ENCODE data around the gene INS. TPM values are rescaled to one million over a fixed set of nuclear protein-coding genes. Genes with fewer than 3 reads are reported as not detected.

The INS gene
- total and polyA plus RNA-seq, 2 of the 13 experiments (the other 11 are each of a cell fraction or from before 2014, with no cell fraction given) = not detected

DNA sequence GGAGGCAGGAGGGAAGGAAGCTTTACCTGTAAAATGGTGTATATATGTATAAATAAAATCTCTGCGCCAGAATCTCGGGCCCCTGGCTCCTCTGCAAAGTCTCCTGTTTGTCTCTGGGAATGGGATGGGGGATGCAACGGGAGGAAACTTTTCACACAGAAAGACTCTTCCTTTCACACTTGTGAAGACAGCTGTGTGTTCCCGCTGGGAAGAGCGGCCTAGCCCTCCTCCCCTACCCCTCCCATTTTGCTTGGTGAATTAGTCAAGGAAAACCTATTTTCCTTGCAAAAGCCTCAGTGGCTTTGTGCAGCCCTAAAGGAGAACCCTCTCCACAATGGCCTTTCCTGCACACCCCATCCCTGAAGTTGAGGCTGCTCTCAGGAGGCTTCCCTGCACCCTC is 12.4 kb downstream of the INS start (continued):
- TF ChIP-seq, protein P1, sequence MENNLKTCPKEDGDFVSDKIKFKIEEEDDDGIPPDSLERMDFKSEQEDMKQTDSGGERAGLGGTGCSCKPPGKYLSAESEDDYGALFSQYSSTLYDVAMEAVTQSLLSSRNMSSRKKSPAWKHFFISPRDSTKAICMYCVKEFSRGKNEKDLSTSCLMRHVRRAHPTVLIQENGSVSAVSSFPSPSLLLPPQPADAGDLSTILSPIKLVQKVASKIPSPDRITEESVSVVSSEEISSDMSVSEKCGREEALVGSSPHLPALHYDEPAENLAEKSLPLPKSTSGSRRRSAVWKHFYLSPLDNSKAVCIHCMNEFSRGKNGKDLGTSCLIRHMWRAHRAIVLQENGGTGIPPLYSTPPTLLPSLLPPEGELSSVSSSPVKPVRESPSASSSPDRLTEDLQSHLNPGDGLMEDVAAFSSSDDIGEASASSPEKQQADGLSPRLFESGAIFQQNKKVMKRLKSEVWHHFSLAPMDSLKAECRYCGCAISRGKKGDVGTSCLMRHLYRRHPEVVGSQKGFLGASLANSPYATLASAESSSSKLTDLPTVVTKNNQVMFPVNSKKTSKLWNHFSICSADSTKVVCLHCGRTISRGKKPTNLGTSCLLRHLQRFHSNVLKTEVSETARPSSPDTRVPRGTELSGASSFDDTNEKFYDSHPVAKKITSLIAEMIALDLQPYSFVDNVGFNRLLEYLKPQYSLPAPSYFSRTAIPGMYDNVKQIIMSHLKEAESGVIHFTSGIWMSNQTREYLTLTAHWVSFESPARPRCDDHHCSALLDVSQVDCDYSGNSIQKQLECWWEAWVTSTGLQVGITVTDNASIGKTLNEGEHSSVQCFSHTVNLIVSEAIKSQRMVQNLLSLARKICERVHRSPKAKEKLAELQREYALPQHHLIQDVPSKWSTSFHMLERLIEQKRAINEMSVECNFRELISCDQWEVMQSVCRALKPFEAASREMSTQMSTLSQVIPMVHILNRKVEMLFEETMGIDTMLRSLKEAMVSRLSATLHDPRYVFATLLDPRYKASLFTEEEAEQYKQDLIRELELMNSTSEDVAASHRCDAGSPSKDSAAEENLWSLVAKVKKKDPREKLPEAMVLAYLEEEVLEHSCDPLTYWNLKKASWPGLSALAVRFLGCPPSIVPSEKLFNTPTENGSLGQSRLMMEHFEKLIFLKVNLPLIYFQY (CRISPR knock-in tag; IDR thresholded peaks at IDR 0.05; ENCODE audit: borderline replicate concordance) = no peak
- TF ChIP-seq EEA1 (CRISPR knock-in tag; IDR thresholded peaks at IDR 0.05; ENCODE audit: borderline replicate concordance) = no peak
- no peak for TF ChIP-seq ZNF33A (CRISPR knock-in tag; IDR thresholded peaks at IDR 0.05; ENCODE audit: borderline replicate concordance)

DNA sequence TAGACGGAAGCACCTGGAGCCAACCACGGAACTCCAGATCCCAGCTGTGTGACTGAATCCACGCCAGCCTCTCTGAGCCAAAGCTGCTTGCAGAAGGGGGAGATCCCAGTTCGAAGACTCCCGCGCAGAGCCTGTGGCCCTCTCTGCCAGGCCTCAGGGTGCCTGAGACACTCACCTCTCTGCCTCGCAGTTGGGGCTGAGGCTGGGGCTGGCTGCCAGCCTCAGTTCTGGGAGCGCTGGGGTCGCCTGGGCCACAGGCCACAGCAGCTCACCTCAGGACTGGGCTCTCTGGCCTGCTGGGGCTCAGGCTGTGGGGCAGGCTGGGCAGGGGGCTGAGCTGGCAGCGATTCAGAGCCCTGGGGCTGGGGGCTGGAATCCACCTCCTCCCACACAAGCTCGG is 13.6 kb downstream of the INS start:
- no peaks in the 10 kb centered on the region for H3K79me2 ChIP-seq (ENCODE audit: insufficient read depth, low read length)
- peaks cover 38% of the 10 kb centered on the region for H3K4me1 ChIP-seq (ENCODE audit: insufficient read depth, low read length)
- no peaks in the 10 kb centered on the region for H3K36me3 ChIP-seq (replicated peaks in 1 of 2; ENCODE audit: control insufficient read depth in 1 of 2, insufficient read depth in 2 of 2, low read length in 2 of 2)
- no peaks in the 10 kb centered on the region for H3K9me3 ChIP-seq (ENCODE audit: low read length)
- ChIA-PET CTCF (ENCODE audit: low intra/inter-chr PET ratio, low total read pairs) (no interaction called here), POLR2A (interaction anchor here (0.8 to 2.5 kb wide), 4 partner anchors 8 to 497 kb away, joined by 3 to 6 read pairs (median 4); partner anchors contain the start of gene IGF2)
- H3K4me2 ChIP-seq (ENCODE audit: low read depth, low read length) = no peak overlapping the region
- no peak for ATAC-seq
- in situ Hi-C loops (cut with HindIII; ENCODE audit: extremely low pct_ligation_motif_present, low pct_unique_long_range_greater_than_20kb) = no loop called here
- DNase-seq (ENCODE audit: low spot score) = no peak
- no peak overlapping the region for H3K27ac ChIP-seq (ENCODE audit: extremely low read length, insufficient read depth, low read length)
- no peak overlapping the region for H3K9ac ChIP-seq (ENCODE audit: insufficient read depth, low read depth, low read length)
- no peak overlapping the region for H2AFZ ChIP-seq (ENCODE audit: low read length)
- FAIRE-seq = no peak
- no peak for TF ChIP-seq ZMAT3 (CRISPR knock-in tag; conservative IDR thresholded peaks at IDR 0.05)
- TF ChIP-seq MTF2 (CRISPR knock-in tag; IDR thresholded peaks at IDR 0.05; ENCODE audit: borderline replicate concordance) = no peak
- no peak for TF ChIP-seq ZNF672 (CRISPR knock-in tag; IDR thresholded peaks at IDR 0.05)
- TF ChIP-seq HNRNPK (IDR thresholded peaks at IDR 0.05; ENCODE audit: low read depth, low read length, poor library complexity, severe bottlenecking) = no peak
- no peak for TF ChIP-seq FOXJ3 (CRISPR knock-in tag; IDR thresholded peaks at IDR 0.05; ENCODE audit: borderline replicate concordance)
- no TSS peak for BruUV-seq (replicated peaks)
- intact Hi-C loops (cut with micrococcal nuclease; ENCODE audit: unreplicated experiment) = no loop called here
- no peak overlapping the region for H3K4me3 ChIP-seq (replicated peaks in 1 of 3; ENCODE audit: insufficient read depth in 1 of 3, low read depth in 2 of 3, low read length in 3 of 3)
- WGBS (ENCODE audit: low lambda C conversion rate) = 84% methylated on average over 8 of the region's 11 CpGs
- H3K27me3 ChIP-seq (ENCODE audit: control insufficient read depth in 1 of 2, insufficient read depth in 2 of 2, low read length in 2 of 2) = peaks cover 11 to 47% of the 10 kb centered on the region in 2 experiments
- no peaks in the 10 kb centered on the region for H4K20me1 ChIP-seq (ENCODE audit: insufficient read depth, low read length)

Measured in HepG2 (cell line).